Pancreas (tissue), 10 donors: ENCODE data around the gene AKT1. TPM values are rescaled to one million over a fixed set of nuclear protein-coding genes. Genes with fewer than 3 reads are reported as not detected.

Source experiments
- ATAC-seq, 4 donors: fragments of 200-7000 bp; cut with Tn5 transposase; one replicate each; pipeline versions ENCODE4 v1.8.0 to v1.9.1; 2020; ENCODE audit warnings: mild to moderate bottlenecking in 4 of 4, moderate library complexity in 4 of 4
- DNase-seq, 6 donors: peaks; one replicate each; pipeline ENCODE4 v3.0.0-alpha.2; 2020
- FAIRE-seq: peaks from 2 replicates; lab custom pipeline; 2012; peaks lifted over from hg19 to GRCh38; lab: Jason Lieb, UNC
- H3K27ac ChIP-seq, 4 donors: fragments of 200-600 bp; sonication (generic); 1 replicate in 3 of 4; 2 replicates in 1 of 4; pipeline versions ENCODE4 v1.5.0 to v1.8.0; 2020
- H3K27me3 ChIP-seq, 4 donors: fragments of 200-600 bp; one replicate each; pipeline ENCODE4 v1.8.0; 2021
- H3K36me3 ChIP-seq, 3 donors: fragments of 200-600 bp; sonication (generic) in 1 of 3; one replicate each; pipeline versions ENCODE4 v1.5.0 to v1.8.0; 2020 to 2021
- H3K4me1 ChIP-seq, 3 donors: fragments of 200-600 bp; one replicate each; pipeline ENCODE4 v1.8.0; 2021
- H3K4me3 ChIP-seq, 4 donors: fragments of 200-600 bp; sonication (generic) in 2 of 4; one replicate each; pipeline versions ENCODE4 v1.5.0 to v1.8.0; 2020 to 2021
- H3K9me3 ChIP-seq, 4 donors: fragments of 200-600 bp; one replicate each; pipeline ENCODE4 v1.8.0; 2021
- CTCF ChIP-seq, 4 donors: fragments of 200-600 bp; sonication (generic) in 3 of 4; IDR thresholded peaks; one replicate each; pipeline versions ENCODE4 v1.5.0 to v1.8.0; 2021; ENCODE audit warnings: antibody characterized with exemption in 4 of 4
- WGBS, 2 donors: extraction: QIAGEN DNeasy Blood & Tissue Kit; methylation state at CpG; one replicate each; pipeline ENCODE4 v1.1.7; 2013; 5-methylcytosine and 5-hydroxymethylcytosine counted together
- intact Hi-C, 3 donors: fragments of 100-400 bp; cut with DNase I; formaldehyde crosslinking; loops; one replicate each; pipeline versions ENCODE4 v1.11.1 to v1.14.2; 2022
- polyA plus RNA-seq, 2 donors: library from polyadenylated mRNA; stranded (reverse); fragments of 200-250 nt; gene quantifications; one replicate each; pipeline ENCODE4 v1.2.3, GENCODE V29; 2013
- total RNA-seq, 6 donors: library from RNA; stranded (reverse); fragmentation: NEBNext Ultra II Directional in 4 of 6; extraction: Animal tissue kit (Norgen Biotek cat#: 25700) in 4 of 6; gene quantifications; one replicate each; pipeline versions ENCODE4 v1.2.1 to v1.2.4, GENCODE V29; 2021 to 2023
- donor health status: healthy with polysubstance abuse.
- donor health status: DM: no; HTN: no; CAD: no; lungs with moderate emphysema.
- donor health status: DM: no; HTN: no; CAD: no.
- donor health status: control.
- donor health status: control.
- donor health status: Bipolar disorder and iron deficiency.
- donor health status: DM: yes; HTN: yes; CAD: no.
- donor health status: DM: no; HTN: no; CAD: no.
- donor health status: DM: no; HTN: no; CAD: no.
- donor health status: DM: yes; HTN: yes; CAD: no.

AKT1 gene
- total and polyA plus RNA-seq, 8 donors: 70.0 to 106 (median 84.6) TPM

- peaks cover 0 to 5% (median 0%) of the 10 kb centered on the region in 3 donors for H3K36me3 ChIP-seq
- peak in 1 of 4 donors; percentile 9 for ATAC-seq
Measured at GRCh38 chr14:104788873-104789663, 6.5 kb downstream of the AKT1 start.

DNA sequence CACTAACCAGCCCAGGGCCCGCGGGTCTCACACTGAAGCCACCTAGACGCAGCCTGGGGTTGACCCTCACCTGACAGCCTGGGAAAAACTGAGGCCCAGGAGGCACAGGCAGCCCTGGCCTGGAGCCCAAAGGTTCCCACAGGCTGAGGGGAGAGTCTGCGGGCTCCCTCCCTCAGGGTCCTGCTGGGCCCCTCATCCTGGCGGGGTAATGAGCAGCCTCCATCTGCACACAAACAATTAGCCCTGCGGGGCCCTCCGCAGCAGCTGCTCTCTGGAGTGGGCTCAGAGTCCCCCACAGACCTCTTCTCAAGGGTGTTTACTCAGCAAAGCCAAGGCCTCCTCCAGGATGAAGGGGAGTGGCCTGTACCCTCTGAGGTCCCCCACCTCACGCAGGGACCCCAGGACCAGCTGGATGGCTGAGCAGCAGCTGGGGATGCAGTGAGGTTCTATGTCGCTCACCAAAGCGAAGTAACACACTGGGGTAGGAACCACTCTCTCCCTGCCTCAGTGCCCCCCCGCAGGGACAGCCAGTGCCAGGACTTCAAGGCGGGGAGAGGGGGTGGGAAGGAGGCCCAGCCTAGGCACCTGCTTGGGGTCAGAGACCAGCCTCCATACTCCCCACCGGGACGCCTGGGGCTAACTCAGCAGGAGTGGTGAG is 7.3 kb downstream of the AKT1 start:
- ATAC-seq: no peak
- Histone ChIP-seq H3K36me3 (peaks cover 0 to 5% (median 0%) of the 10 kb centered on the region in 3 donors), H3K4me3 (no peak overlapping the region), H3K27ac (no peak overlapping the region), H3K4me1 (peaks cover 17 to 18% (median 17%) of the 10 kb centered on the region in 3 donors), H3K27me3 (no peaks in the 10 kb centered on the region), H3K9me3 (no peaks in the 10 kb centered on the region)
- DNase-seq: peak in 2 of 6 donors; percentile 47 to 76
- no peak for TF ChIP-seq CTCF (IDR thresholded peaks at IDR 0.05)
- intact Hi-C loops: no loop called here
- 59 to 73% methylated on average over 13 to 14 of the region's 14 CpGs for WGBS, 2 donors
- FAIRE-seq: no peak

More at GRCh38 chr14:104788873-104789663, 6.5 kb downstream of the AKT1 start:
- DNase-seq (peak in 2 of 6 donors; percentile 47 to 83), FAIRE-seq (no peak)
- intact Hi-C loops: no loop called here
- Histone ChIP-seq H3K27me3 (no peaks in the 10 kb centered on the region), H3K4me3 (no peak overlapping the region), H3K9me3 (no peaks in the 10 kb centered on the region), H3K4me1 (peaks cover 20 to 25% (median 24%) of the 10 kb centered on the region in 3 donors), H3K27ac (no peak overlapping the region)
- no peak for TF ChIP-seq CTCF (IDR thresholded peaks at IDR 0.05)
- 69% methylated on average over 39 of the region's 39 CpGs for WGBS, 2 donors

DNA sequence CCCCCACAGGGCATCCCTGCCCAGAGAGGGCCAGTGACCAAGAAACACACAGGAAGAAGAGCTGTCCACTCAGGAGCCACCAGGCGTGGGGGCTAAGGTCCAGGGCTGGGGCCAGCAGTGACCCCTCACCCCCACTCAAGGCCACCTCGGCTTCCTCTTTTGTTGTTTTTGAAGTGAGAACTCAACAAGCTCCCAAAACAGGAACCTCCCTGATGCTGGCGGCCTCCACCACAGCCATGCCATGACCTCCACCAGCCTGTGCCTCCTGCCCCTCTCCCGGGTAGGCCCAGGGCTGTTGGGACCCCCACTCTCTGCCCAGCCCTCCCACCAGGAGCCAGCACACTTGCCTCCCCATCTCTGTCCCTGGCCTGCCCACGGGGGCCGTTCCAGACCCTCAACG is 7.8 kb downstream of the AKT1 start:
- TF ChIP-seq CTCF (IDR thresholded peaks at IDR 0.05): no peak

DNA sequence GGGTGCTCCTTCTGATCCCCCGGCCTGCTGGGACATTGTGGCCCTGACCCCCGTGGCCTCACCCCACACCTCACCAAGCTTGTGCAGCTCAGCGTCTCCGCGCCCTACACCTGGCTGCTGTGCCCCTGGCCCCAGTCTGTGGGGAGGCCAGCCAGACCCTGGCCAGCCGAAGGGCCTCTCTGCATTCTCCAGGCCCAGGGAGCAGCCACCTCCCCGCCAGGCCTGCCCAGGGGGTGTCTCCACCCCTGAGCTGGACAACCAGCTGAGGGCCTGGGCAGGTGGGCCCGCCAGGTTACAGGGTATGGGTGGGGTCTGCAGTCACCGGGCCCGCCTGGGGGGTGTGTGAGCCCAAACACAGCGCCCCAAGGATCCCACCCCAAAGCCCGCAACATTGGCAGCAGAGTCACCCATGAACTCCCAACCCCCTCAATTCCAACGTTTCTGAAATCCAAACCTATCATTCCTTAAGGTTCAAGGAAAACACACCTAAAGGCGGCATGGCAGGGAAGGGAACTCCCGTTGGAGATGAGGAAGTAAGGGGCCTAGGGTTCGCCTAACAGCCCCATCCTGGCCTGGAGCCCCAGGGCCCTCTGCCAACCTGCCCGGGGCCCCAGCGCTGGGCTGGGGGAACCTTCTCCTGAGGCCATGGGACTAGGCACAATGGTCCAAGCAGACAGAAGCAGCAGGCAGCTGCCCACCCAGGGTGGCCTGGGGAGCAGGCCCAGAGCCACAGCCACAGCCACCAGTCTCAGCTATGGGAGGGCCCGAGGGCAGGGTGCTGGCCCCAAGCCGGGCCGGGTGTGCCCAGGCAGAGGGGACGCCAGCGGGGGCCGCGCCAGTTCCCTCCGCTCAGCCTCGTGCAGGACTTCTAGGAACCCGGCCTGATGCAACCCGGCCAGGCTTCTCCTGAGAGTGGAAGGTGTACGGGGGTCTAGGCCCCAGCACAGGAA is 8.5 kb downstream of the AKT1 start:
- DNase-seq (peak in 2 of 6 donors; percentile 33 to 72), ATAC-seq (no peak), FAIRE-seq (no peak)
- no peak overlapping the region for H3K27ac ChIP-seq
- H3K9me3 ChIP-seq: no peaks in the 10 kb centered on the region
- no peak overlapping the region for H3K4me3 ChIP-seq
- no peak for TF ChIP-seq CTCF (IDR thresholded peaks at IDR 0.05)
- peaks cover 0 to 5% (median 0%) of the 10 kb centered on the region in 3 donors for H3K36me3 ChIP-seq
- H3K27me3 ChIP-seq: no peaks in the 10 kb centered on the region
- peaks cover 4 to 7% (median 6%) of the 10 kb centered on the region in 3 donors for H3K4me1 ChIP-seq
- intact Hi-C loops: no loop called here
- WGBS, 2 donors: 81% methylated on average over 28 to 30 of the region's 30 CpGs

More for the DNA sequence above, 7.8 kb downstream of the AKT1 start:
- Histone ChIP-seq H3K4me3 (no peak overlapping the region), H3K27me3 (no peaks in the 10 kb centered on the region), H3K27ac (no peak overlapping the region), H3K9me3 (no peaks in the 10 kb centered on the region), H3K36me3 (peaks cover 0 to 5% (median 0%) of the 10 kb centered on the region in 3 donors), H3K4me1 (peaks cover 11 to 13% (median 12%) of the 10 kb centered on the region in 3 donors)
- FAIRE-seq: no peak
- WGBS, 2 donors: 77 to 79% methylated on average over 7 of the region's 7 CpGs
- DNase-seq: no peak
- intact Hi-C loops: no loop called here
- no peak for ATAC-seq
